IMR-90 (cell line): ENCODE measurements around the gene EEF2K. TPM values are rescaled to one million over a fixed set of nuclear protein-coding genes. Genes with fewer than 3 reads are reported as not detected.

ENCODE experiments used
- ATAC-seq: fragments of 200-7000 bp; cut with Tn5 transposase; 2 replicates; pipeline ENCODE4 v1.9.1; 2020; ENCODE audit warnings: low read depth, mild to moderate bottlenecking, moderate library complexity
- BruUV-seq: library from RNA; stranded (reverse); fragments of 400-500 nt; replicated peaks from 2 replicates; lab custom pipeline; 2021; lab: Mats Ljungman, UMichigan
- CTCF ChIA-PET: fragments of 300-600 bp; formaldehyde crosslinking; extraction: SDS; loops from one replicate; lab custom pipeline; 2021; ENCODE audit warnings: antibody characterized with exemption; lab: Yijun Ruan, JAX
- POLR2A ChIA-PET: fragments of 300-600 bp; sonication (Branson Sonifier 250); formaldehyde crosslinking; loops from one replicate; lab custom pipeline; 2022; ENCODE audit warnings: antibody characterized with exemption; ENCODE audit not compliant: unreplicated experiment; lab: Charles Lee
- DNase-seq: peaks from one replicate; pipeline ENCODE4 v3.0.0; 2013
- H2AFZ ChIP-seq: replicated peaks from 2 replicates; pipeline ENCODE3; 2013; ENCODE audit warnings: low read length, mild to moderate bottlenecking; ENCODE audit not compliant: poor library complexity
- H2AK5ac ChIP-seq: 2 replicates; pipeline ENCODE4 v1.6.1; 2013; ENCODE audit warnings: low read depth, low read length, inconsistent platforms
- H2AK9ac ChIP-seq: replicated peaks from 2 replicates; pipeline ENCODE3; 2013; ENCODE audit warnings: mild to moderate bottlenecking, low read depth, low read length, moderate library complexity; ENCODE audit not compliant: poor library complexity
- H2BK120ac ChIP-seq: 2 replicates; pipeline ENCODE4 v1.6.1; 2013; ENCODE audit warnings: low read depth, low read length, inconsistent platforms
- H2BK15ac ChIP-seq: 3 replicates; pipeline ENCODE4 v1.6.1; 2013; ENCODE audit warnings: low read depth, low read length, inconsistent platforms
- H2BK20ac ChIP-seq: 2 replicates; pipeline ENCODE4 v1.6.1; 2013; ENCODE audit warnings: low read depth, mild to moderate bottlenecking, inconsistent platforms, low read length, moderate library complexity
- H2BK5ac ChIP-seq: 2 replicates; pipeline ENCODE4 v1.6.1; 2013; ENCODE audit warnings: mild to moderate bottlenecking, low read depth, low read length, inconsistent platforms; ENCODE audit not compliant: poor library complexity, severe bottlenecking
- H3K14ac ChIP-seq: replicated peaks from 2 replicates; pipeline ENCODE4 v1.6.1; 2013; ENCODE audit warnings: low read depth, low read length, inconsistent platforms
- H3K18ac ChIP-seq: 2 replicates; pipeline ENCODE4 v1.6.1; 2013; ENCODE audit warnings: low read depth, low read length, control low read depth
- H3K23ac ChIP-seq: 2 replicates; pipeline ENCODE4 v1.6.1; 2013; ENCODE audit warnings: low read depth, low read length, inconsistent platforms
- H3K27ac ChIP-seq: 2 replicates; pipeline ENCODE4 v1.5.1; 2013; ENCODE audit warnings: mild to moderate bottlenecking, control low read depth, low read length; ENCODE audit not compliant: insufficient read depth
- H3K27me3 ChIP-seq: 2 replicates; pipeline ENCODE4 v1.6.1; 2013; ENCODE audit warnings: low read length; ENCODE audit not compliant: control insufficient read depth, insufficient read depth
- H3K36me3 ChIP-seq: 2 replicates; pipeline ENCODE4 v1.6.1; 2013; ENCODE audit warnings: low read length, mixed read lengths; ENCODE audit not compliant: control insufficient read depth, insufficient read depth
- H3K4ac ChIP-seq: 2 replicates; pipeline ENCODE4 v1.6.1; 2013; ENCODE audit warnings: low read depth, low read length, inconsistent platforms
- H3K4me1 ChIP-seq: 2 replicates; pipeline ENCODE4 v1.6.1; 2013; ENCODE audit warnings: low read length, mixed read lengths; ENCODE audit not compliant: control insufficient read depth, insufficient read depth
- H3K4me2 ChIP-seq: 2 replicates; pipeline ENCODE4 v1.6.1; 2013; ENCODE audit warnings: low read depth, mild to moderate bottlenecking, control low read depth, low read length, moderate library complexity
- H3K4me3 ChIP-seq: 2 replicates; pipeline ENCODE4 v1.5.1; 2013; ENCODE audit warnings: low read depth, mild to moderate bottlenecking, control low read depth, low read length, moderate library complexity; ENCODE audit not compliant: insufficient read depth
- H3K56ac ChIP-seq: 2 replicates; pipeline ENCODE4 v1.6.1; 2013; ENCODE audit warnings: low read length, inconsistent platforms; ENCODE audit not compliant: insufficient read depth; ENCODE audit errors: extremely low read depth
- H3K79me1 ChIP-seq, 2 experiments: 2 replicates each; pipeline ENCODE4 v1.6.1; 2013; ENCODE audit warnings: low read length in 2 of 2, inconsistent platforms in 1 of 2, low read depth in 1 of 2
- H3K9ac ChIP-seq: 2 replicates; pipeline ENCODE4 v1.6.1; 2013; ENCODE audit warnings: low read depth, low read length, control low read depth
- H3K9me1 ChIP-seq: 2 replicates; pipeline ENCODE4 v1.6.1; 2013; ENCODE audit warnings: low read length, inconsistent platforms; ENCODE audit not compliant: insufficient read depth
- H3K9me3 ChIP-seq: 2 replicates; pipeline ENCODE4 v1.6.1; 2013; ENCODE audit warnings: low read length; ENCODE audit not compliant: control insufficient read depth, insufficient read depth
- H4K20me1 ChIP-seq: 2 replicates; pipeline ENCODE4 v1.6.1; 2013; ENCODE audit warnings: low read length, inconsistent platforms; ENCODE audit not compliant: insufficient read depth
- H4K5ac ChIP-seq: 2 replicates; pipeline ENCODE4 v1.6.1; 2013; ENCODE audit warnings: mild to moderate bottlenecking, low read depth, low read length, control low read depth
- H4K8ac ChIP-seq, 2 experiments: 2 replicates each; pipeline ENCODE4 v1.6.1; 2013; ENCODE audit warnings: low read depth in 2 of 2, low read length in 2 of 2, control low read depth in 1 of 2, inconsistent platforms in 1 of 2
- H4K91ac ChIP-seq: 2 replicates; pipeline ENCODE4 v1.6.1; 2013; ENCODE audit warnings: low read depth, low read length, inconsistent platforms; ENCODE audit not compliant: insufficient read depth
- CEBPB ChIP-seq: IDR thresholded peaks from 2 replicates; pipeline ENCODE4 v1.6.1; 2012; ENCODE audit warnings: low read depth, low read length, improper control_type of control experiment
- CHD1 ChIP-seq: IDR thresholded peaks from 2 replicates; pipeline ENCODE4 v1.6.1; 2012; ENCODE audit warnings: low read depth, low read length, improper control_type of control experiment
- WGBS, 2 experiments: methylation state at CpG; one replicate each; pipeline versions ENCODE4 v1.1.5 to v1.1.7; 2013; ENCODE audit warnings: missing lambda C conversion rate in 2 of 2; ENCODE audit not compliant: insufficient read length in 1 of 2; ENCODE audit errors: extremely low coverage in 2 of 2; 5-methylcytosine and 5-hydroxymethylcytosine counted together
- dilution Hi-C: fragments of 300-500 bp; cut with HindIII; formaldehyde crosslinking; loops from one replicate; pipeline ENCODE4 v1.14.3; 2018; ENCODE audit warnings: low sequenced_read_pairs; ENCODE audit not compliant: unreplicated experiment
- in situ Hi-C: fragments of 300-500 bp; cut with MboI; formaldehyde crosslinking; loops from 3 replicates; pipeline ENCODE4 v1.14.3; 2019; ENCODE audit warnings: low sequenced_read_pairs, inconsistent platforms, mixed read lengths
- intact Hi-C: fragments of 100-400 bp; cut with micrococcal nuclease; formaldehyde crosslinking; loops from 2 replicates; pipeline ENCODE4 v1.10.0; 2022
- polyA plus RNA-seq, 3 experiments: library from polyadenylated mRNA; depleted of rRNA; stranded (reverse); fragments of >200 nt; gene quantifications; 2 replicates each; pipeline ENCODE4 v1.2.3, GENCODE V29; 2012; ENCODE audit warnings: low replicate concordance in 1 of 3
- total RNA-seq: library from RNA; depleted of rRNA; stranded (reverse); fragments of >200 nt; gene quantifications from 2 replicates; pipeline ENCODE4 v1.2.3, GENCODE V29; 2012

EEF2K gene
- total and polyA plus RNA-seq, 2 of the 4 experiments (the other 2 are of a cell fraction), result 9.7 to 16.5 TPM

DNA sequence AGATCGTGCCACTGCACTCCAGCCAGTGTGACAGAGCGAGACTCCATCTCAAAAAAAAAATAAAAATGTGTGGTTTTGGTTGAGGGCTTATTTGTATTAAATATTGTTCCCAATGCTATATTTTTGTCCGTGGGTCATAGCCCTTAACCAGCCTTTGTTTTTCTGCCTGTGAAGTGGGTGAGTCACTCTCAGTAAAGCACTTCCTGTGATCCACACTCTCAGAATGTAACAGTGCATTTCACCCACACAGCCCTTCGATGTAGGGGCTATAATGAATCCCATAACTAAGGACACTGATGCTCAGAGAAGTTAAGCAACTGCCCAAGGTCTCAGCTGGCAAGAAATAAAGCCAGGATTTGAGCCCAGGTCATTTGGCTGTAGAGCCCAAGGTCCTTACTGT lies 56.4 kb downstream of the EEF2K start:
- Histone ChIP-seq H4K5ac (no peak overlapping the region), H3K4ac (no peak overlapping the region), H2AFZ (no peak overlapping the region), H2AK5ac (no peak overlapping the region; the same call in 1 of the 2 replicates), H2BK15ac (no peak overlapping the region), H3K9me3 (no peaks in the 10 kb centered on the region), H3K27me3 (no peaks in the 10 kb centered on the region), H3K4me2 (no peak overlapping the region), H4K91ac (no peak overlapping the region), H3K23ac (no peak overlapping the region), H3K18ac (no peak overlapping the region), H2BK5ac (no peak overlapping the region), H3K9me1 (0 out of 2 replicates have a peak, but pooled peaks cover 6% of the 10 kb centered on the region), H3K79me1 (no peaks in the 10 kb centered on the region), H3K4me3 (no peak overlapping the region), H4K20me1 (no peaks in the 10 kb centered on the region; the same call in 1 of the 2 replicates), H2BK20ac (no peak overlapping the region), H3K4me1 (no peaks in the 10 kb centered on the region), H3K36me3 (peaks cover 54% of the 10 kb centered on the region), H2BK120ac (no peak overlapping the region), H3K27ac (no peak overlapping the region), H3K14ac (no peak overlapping the region), H3K56ac (no peak overlapping the region), H3K9ac (no peak overlapping the region), H4K8ac (no peak overlapping the region), H2AK9ac (peak overlapping the region; percentile 35)
- no CpG with 5 or more reads among the region's 4 CpGs for WGBS, 2 experiments
- no TSS peak for BruUV-seq
- CTCF ChIA-PET, result no interaction called here
- in situ Hi-C loops, result no loop called here
- DNase-seq, result peak; percentile 45
- dilution Hi-C loops, result no loop called here
- no peak for ATAC-seq
- intact Hi-C loops, result no loop called here
- 0 out of 2 replicates have a peak, but pooled peaks have one; percentile 1 for TF ChIP-seq CEBPB
- no peak for TF ChIP-seq CHD1
- POLR2A ChIA-PET, result no interaction called here
